GM12873 (cell line): ENCODE data around the gene ADTRP.

Experiments used
- TF ChIP-seq, protein P1 (sequence below): IDR thresholded peaks from 2 replicates; pipeline ENCODE4 v1.5.1; 2012; ENCODE audit warnings: low read depth, mild to moderate bottlenecking, moderate library complexity, low read length, control low read depth; ENCODE audit not compliant: insufficient read depth; ENCODE audit errors: missing control alignments

ADTRP gene

DNA sequence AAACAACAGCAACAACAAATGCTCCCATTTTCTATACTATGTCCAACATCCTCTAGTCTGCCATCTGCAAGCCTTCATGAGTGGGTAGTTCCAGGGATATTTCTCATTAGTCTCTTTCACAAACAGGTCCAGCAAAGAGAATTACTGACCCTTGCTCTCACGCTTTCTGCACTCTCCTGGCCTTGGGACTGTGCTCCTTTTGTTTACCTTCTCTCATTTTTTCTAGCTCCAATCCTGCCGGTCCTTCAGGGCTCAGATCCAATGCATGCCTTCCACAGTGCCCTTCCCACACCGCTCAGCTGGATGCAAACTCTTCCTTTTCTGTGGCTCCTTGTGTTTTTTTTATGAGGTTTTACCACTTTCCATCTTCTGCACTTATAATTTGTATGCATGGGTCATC, 47.2 kb downstream of the ADTRP start:
- TF ChIP-seq, protein P1, sequence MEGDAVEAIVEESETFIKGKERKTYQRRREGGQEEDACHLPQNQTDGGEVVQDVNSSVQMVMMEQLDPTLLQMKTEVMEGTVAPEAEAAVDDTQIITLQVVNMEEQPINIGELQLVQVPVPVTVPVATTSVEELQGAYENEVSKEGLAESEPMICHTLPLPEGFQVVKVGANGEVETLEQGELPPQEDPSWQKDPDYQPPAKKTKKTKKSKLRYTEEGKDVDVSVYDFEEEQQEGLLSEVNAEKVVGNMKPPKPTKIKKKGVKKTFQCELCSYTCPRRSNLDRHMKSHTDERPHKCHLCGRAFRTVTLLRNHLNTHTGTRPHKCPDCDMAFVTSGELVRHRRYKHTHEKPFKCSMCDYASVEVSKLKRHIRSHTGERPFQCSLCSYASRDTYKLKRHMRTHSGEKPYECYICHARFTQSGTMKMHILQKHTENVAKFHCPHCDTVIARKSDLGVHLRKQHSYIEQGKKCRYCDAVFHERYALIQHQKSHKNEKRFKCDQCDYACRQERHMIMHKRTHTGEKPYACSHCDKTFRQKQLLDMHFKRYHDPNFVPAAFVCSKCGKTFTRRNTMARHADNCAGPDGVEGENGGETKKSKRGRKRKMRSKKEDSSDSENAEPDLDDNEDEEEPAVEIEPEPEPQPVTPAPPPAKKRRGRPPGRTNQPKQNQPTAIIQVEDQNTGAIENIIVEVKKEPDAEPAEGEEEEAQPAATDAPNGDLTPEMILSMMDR = no peak

DNA sequence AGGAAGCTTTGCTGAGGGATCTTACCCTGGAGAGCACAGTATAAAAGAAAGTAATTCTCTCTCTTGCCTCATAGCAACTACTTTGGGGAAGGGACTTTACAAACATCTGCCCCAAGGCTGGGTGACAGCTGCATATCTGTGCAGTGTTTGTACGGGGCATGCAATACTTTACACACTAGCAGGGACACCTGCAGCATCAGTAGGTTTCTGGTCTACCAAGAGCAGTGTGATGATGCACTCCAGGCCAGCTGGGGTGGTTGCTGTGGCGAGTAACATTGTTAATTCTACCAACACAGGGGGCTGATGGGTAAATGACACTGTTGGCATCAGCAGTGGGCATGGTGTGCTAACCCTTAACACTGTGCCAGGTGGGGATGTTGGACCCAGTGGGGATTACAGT, 48.0 kb downstream of the ADTRP start:
- TF ChIP-seq, protein P1 = no peak

DNA sequence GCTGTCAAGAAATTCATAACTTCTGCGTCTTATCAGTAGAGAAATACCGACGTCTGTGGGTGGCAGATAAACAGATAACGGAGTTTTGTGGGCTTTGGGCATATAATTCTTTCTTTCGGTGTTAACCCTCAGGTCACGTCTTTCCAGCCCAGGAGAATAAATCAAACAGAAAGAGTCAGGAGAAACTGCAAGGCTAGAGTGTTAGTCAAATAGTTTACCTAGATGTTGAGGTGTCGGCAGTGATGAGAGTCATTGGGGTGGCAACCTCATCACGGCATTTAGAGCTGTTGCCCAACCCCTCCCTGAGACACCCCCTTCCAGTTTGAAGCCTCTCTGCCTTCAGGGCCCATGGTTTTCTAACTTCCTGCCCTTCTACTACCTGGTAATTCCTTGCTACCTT, 49.5 kb downstream of the ADTRP start:
- TF ChIP-seq, protein P1 = no peak

DNA sequence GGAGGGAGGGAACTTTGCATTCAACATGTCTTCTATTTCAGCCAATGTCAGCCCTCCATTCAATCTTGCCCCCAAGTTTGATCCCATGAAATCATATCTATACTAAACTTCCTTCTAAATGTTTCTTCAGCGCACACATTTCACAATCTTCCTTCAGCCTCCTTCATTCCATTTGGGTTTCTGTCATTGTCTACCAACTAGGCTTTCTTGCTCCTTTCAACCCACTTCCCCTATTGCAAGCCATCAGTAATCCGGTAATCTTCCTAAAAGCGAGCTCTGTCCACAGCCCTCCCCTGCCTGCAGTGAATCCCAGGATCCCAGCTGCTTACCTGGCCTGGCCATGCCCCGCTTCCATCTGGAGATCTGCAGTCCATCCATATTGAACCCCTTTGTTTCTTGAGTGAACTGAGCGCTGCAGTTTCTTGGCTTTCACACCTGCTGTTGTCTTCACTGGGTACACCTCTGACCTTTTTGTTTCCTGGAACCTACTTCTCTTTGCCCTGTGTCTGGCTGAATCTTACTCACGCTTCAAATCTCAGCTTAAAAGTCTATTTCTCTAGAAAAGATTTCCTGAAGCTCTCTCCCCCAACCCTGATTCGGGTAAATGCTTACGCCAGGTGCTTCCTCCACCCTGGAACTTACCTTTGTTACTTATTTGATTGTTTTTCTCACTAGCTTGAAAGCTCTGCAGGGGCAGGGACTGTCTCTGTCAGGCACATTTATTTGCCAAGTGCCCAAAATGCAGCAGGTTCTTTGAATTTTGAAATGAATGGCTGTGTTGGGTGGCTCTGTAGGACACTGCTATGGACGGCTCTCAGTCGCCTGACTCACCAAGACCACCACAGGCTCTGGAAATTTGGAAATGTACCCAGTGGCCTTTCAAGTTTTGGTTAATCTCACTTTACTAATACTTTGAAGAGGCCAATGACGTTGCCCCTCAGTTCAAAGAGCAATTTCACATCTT, 50.3 kb downstream of the ADTRP start:
- TF ChIP-seq, protein P1 = no peak

DNA sequence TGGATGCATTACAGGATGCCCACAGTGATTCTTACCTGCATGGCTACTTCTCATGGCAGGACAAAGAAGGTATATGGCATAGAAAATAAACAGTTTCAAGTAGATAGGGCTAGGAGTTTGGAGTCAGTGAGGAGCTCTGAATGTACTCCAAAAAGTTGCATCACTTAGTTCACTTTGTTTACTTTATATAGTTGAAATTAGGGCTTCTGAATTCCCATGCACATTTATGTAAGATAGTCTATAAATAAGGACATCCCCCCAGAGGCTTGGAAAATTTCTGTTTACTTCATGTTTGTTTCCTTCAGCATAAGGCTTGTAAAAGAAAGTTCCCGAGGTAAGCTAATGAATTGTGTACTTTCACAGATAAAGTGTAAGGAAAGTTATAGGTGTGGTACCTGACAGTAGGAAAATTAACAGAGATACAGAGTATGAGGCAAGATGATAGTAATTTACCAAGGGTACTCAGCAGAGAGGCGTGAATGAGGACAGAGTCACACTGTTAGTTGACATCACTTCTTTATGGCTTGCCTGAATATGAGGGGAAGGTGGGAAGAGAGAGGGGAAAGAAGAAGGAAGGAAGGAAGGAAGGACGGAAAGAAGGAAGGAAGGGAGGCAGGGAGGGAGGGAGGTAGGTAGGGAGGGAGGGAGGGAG, 51.1 kb downstream of the ADTRP start:
- TF ChIP-seq, protein P1 = no peak

DNA sequence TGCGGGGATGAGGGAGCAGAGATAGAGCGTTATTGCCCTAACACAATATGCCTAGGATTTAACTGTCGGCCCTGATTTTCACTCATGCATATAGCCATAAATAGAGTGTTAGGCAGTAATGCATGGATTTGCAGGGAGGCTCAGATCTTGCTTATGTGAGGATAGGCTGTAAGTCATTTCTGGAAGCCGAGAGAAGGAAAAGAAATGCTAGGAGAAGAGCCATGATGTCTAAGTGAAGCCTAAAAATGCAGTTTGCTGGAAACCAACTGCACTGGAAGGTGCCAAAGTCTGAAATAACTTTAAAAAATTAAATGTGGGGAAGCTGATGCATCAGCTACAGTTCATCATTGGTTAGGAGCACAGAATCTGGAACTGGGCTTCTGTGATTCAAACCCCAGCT, 54.3 kb downstream of the ADTRP start:
- TF ChIP-seq, protein P1 = no peak

DNA sequence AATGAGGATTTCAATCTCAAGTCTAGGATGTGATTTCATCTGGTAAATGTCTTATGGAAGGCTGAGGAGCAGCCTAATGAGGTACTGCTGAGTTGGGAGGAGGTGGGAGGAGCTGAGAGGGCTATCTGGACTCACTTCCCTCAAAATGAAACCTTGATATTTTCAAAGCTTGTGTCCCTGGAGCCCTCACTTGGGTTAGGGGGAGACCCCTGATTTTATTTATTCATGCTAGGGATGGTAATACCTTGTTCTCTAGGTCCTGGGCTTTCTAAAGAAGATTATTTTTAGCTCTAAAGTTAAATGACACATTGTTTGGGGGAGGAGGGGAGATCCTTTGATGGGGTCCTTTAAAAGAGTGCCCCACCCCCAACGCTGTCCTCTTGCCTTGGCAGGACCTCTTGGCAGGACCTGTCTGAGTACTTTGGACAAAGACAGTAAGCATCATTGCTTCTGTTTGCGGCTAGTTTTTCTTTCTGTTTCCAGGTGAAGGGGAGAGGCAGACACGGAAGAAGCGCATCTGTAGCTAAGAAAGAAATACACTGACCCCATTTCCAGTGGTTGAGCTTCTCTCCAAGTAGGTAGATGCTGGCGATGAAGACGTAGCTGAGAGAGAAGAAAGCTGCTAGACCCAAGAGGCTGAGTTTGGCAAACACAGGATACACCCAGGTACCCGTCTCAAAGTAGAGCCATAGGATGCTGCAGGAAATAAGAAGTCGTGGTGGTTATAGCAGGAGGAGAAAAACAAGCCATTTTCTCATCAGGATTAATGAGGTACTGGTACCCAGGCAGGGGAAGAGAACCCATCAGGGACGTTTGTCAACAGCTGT, 55.6 kb downstream of the ADTRP start:
- TF ChIP-seq, protein P1 = no peak
